Colonic mucosa (tissue), 4 donors: ENCODE results near the gene CLIP3. TPM values are rescaled to one million over a fixed set of nuclear protein-coding genes. Genes with fewer than 3 reads are reported as not detected.

Experiments used
- DNase-seq: peaks from one replicate; pipeline ENCODE4 v3.0.0-alpha.2; 2020
- H3K27ac ChIP-seq: fragments of 200-600 bp; one replicate; pipeline ENCODE4 v1.8.0; 2021
- H3K27me3 ChIP-seq: fragments of 200-600 bp; one replicate; pipeline ENCODE4 v1.8.0; 2021
- H3K36me3 ChIP-seq: fragments of 200-600 bp; one replicate; pipeline ENCODE4 v1.8.0; 2021
- H3K4me1 ChIP-seq: fragments of 200-600 bp; one replicate; pipeline ENCODE4 v1.8.0; 2021; ENCODE audit warnings: mild to moderate bottlenecking
- H3K4me3 ChIP-seq: fragments of 200-600 bp; one replicate; pipeline ENCODE4 v1.8.0; 2021
- H3K9ac ChIP-seq, 2 donors: one replicate each; pipeline ENCODE4 v1.7.0; 2013; ENCODE audit warnings: control low read depth in 2 of 2, low read depth in 2 of 2, low read length in 2 of 2
- H3K9me3 ChIP-seq: fragments of 200-600 bp; one replicate; pipeline ENCODE4 v1.8.0; 2021
- CTCF ChIP-seq: fragments of 200-600 bp; IDR thresholded peaks from one replicate; pipeline ENCODE4 v1.8.0; 2022; ENCODE audit warnings: antibody characterized with exemption, mild to moderate bottlenecking
- intact Hi-C: fragments of 100-400 bp; cut with DNase I; formaldehyde crosslinking; loops from one replicate; pipeline ENCODE4 v1.14.1; 2022
- total RNA-seq, 2 donors: library from RNA; stranded (reverse); fragmentation: NEBNext Ultra II Directional in 1 of 2; extraction: Animal tissue kit (Norgen Biotek cat#: 25700) in 1 of 2; gene quantifications; one replicate each; pipeline ENCODE4 v1.2.1, GENCODE V29; 2021
- donor health status: healthy.
- donor health status: DM: no; HTN: no; CAD: no.
- donor health status: DM: no; HTN: no; CAD: no.

CLIP3 gene
- total RNA-seq, 2 donors from 2014 or later, result 3.4 to 11.7 TPM

GRCh38 chr19:35992907-35993765 lies 39.5 kb downstream of the CLIP3 start:
- Histone ChIP-seq H3K4me1 (no peaks in the 10 kb centered on the region), H3K9ac (no peak overlapping the region), H3K27ac (no peak overlapping the region), H3K27me3 (no peaks in the 10 kb centered on the region), H3K9me3 (no peaks in the 10 kb centered on the region), H3K36me3 (no peaks in the 10 kb centered on the region), H3K4me3 (no peak overlapping the region)
- intact Hi-C loops, result loop anchor here (10.0 kb wide), 1 partner anchor 62 kb away; the partner anchor contains the start of genes THAP8 and WDR62
- no peak for TF ChIP-seq CTCF
- DNase-seq, result no peak

GRCh38 chr19:35991731-35992450 lies 40.8 kb downstream of the CLIP3 start:
- intact Hi-C loops, result loop anchor here (10.0 kb wide), 1 partner anchor 63 kb away; the partner anchor contains the start of genes THAP8 and WDR62

GRCh38 chr19:35990771-35991730 lies 41.6 kb downstream of the CLIP3 start:
- Histone ChIP-seq H3K36me3 (no peaks in the 10 kb centered on the region), H3K4me1 (no peaks in the 10 kb centered on the region), H3K9ac (no peak overlapping the region), H3K27me3 (peaks cover 10% of the 10 kb centered on the region), H3K9me3 (no peaks in the 10 kb centered on the region), H3K27ac (no peak overlapping the region), H3K4me3 (no peak overlapping the region)
- DNase-seq, result no peak
- intact Hi-C loops, result loop anchor here (10.0 kb wide), 1 partner anchor 64 kb away; the partner anchor contains the start of genes THAP8 and WDR62
- TF ChIP-seq CTCF, result no peak

More at GRCh38 chr19:35991731-35992450, 40.8 kb downstream of the CLIP3 start:
- Histone ChIP-seq H3K36me3 (no peaks in the 10 kb centered on the region), H3K27ac (no peak overlapping the region), H3K27me3 (peaks cover 7% of the 10 kb centered on the region), H3K9me3 (no peaks in the 10 kb centered on the region), H3K4me3 (no peak overlapping the region), H3K9ac (no peak overlapping the region), H3K4me1 (no peaks in the 10 kb centered on the region)
- TF ChIP-seq CTCF, result no peak
- DNase-seq, result no peak

GRCh38 chr19:35990156-35990555 lies 42.5 kb downstream of the CLIP3 start:
- Histone ChIP-seq H3K9me3 (no peaks in the 10 kb centered on the region), H3K4me1 (no peaks in the 10 kb centered on the region), H3K27me3 (peaks cover 10% of the 10 kb centered on the region), H3K4me3 (no peak overlapping the region), H3K27ac (no peak overlapping the region), H3K36me3 (no peaks in the 10 kb centered on the region), H3K9ac (no peak overlapping the region)
- no peak for TF ChIP-seq CTCF
- DNase-seq, result no peak
- intact Hi-C loops, result loop anchor here (10.0 kb wide), 1 partner anchor 65 kb away; the partner anchor contains the start of genes THAP8 and WDR62
